Left ventricle myocardium inferior (tissue), 1 donor: Measurements from ENCODE around the gene NENF. TPM values are rescaled to one million over a fixed set of nuclear protein-coding genes. Genes with fewer than 3 reads are reported as not detected.
"Not testable (repeated sequence)": the region's sequence is repeated elsewhere in the genome, so short reads cannot be mapped to it uniquely, and the experiment has no call there.

Experiments
- DNase-seq: peaks from one replicate; pipeline ENCODE4 v3.0.0-alpha.2; 2020
- H3K27ac ChIP-seq: fragments of 200-600 bp; replicated peaks from 2 replicates; pipeline ENCODE4 v1.8.0; 2021
- H3K27me3 ChIP-seq: fragments of 200-600 bp; 2 replicates; pipeline ENCODE4 v1.8.0; 2021; ENCODE audit warnings: low read depth
- H3K36me3 ChIP-seq: fragments of 200-600 bp; 2 replicates; pipeline ENCODE4 v1.8.0; 2021
- H3K4me1 ChIP-seq: fragments of 200-600 bp; 2 replicates; pipeline ENCODE4 v1.8.0; 2021
- H3K4me3 ChIP-seq: fragments of 200-600 bp; 2 replicates; pipeline ENCODE4 v1.8.0; 2021; ENCODE audit warnings: mild to moderate bottlenecking, moderate library complexity
- H3K9me3 ChIP-seq: fragments of 200-600 bp; replicated peaks from 2 replicates; pipeline ENCODE4 v1.8.0; 2021
- CTCF ChIP-seq: fragments of 200-600 bp; IDR thresholded peaks from 2 replicates; pipeline ENCODE4 v1.8.0; 2021; ENCODE audit warnings: antibody characterized with exemption, mild to moderate bottlenecking, borderline replicate concordance
- intact Hi-C: fragments of 100-400 bp; cut with micrococcal nuclease; formaldehyde crosslinking; loops from one replicate; pipeline ENCODE4 v1.11.0; 2022
- long read RNA-seq: library from polyadenylated mRNA; unstranded; transcript quantifications from one replicate; pipeline ENCODE4 v2.0.0, GENCODE V29; 2021
- total RNA-seq: library from RNA; stranded (reverse); fragmentation: NEBNext Ultra II Directional; extraction: Animal tissue kit (Norgen Biotek cat#: 25700); gene quantifications from one replicate; pipeline ENCODE4 v1.2.1, GENCODE V29; 2021
- donor health status: DM: no; HTN: yes; CAD: no; lungs with severe emphysema.

The NENF gene
- 108 TPM for total RNA-seq
- long read RNA-seq, transcript NENF-201 (4 exons, 949 nt) = major isoform, 172 of 189 reads
- long read RNA-seq, transcript NENF-204 (3 exons, 845 nt) = minor isoform, 9 of 189 reads
- long read RNA-seq, partial matches to known transcripts = 5 of 189 reads
- long read RNA-seq, other reads (novel, unspliced or antisense) = 1 of 189 reads

GRCh38 chr1:212432661-212433576 is at the start of gene NENF:
NENF (plus strand) TSS chr1:212432920; CDS start chr1:212432944, 24 bp downstream.
- no peaks in the 10 kb centered on the region for H3K36me3 ChIP-seq
- TF ChIP-seq CTCF = no peak
- peaks cover 36% of the 10 kb centered on the region for H3K4me1 ChIP-seq
- DNase-seq = peak; percentile 88
- peak within 1 kb of the TSS; percentile 92 for H3K27ac ChIP-seq
- H3K27me3 ChIP-seq = no peaks in the 10 kb centered on the region
- H3K9me3 ChIP-seq = no peaks in the 10 kb centered on the region
- intact Hi-C loops = no loop called here
- peak within 1 kb of the TSS; percentile 81 for H3K4me3 ChIP-seq

DNA sequence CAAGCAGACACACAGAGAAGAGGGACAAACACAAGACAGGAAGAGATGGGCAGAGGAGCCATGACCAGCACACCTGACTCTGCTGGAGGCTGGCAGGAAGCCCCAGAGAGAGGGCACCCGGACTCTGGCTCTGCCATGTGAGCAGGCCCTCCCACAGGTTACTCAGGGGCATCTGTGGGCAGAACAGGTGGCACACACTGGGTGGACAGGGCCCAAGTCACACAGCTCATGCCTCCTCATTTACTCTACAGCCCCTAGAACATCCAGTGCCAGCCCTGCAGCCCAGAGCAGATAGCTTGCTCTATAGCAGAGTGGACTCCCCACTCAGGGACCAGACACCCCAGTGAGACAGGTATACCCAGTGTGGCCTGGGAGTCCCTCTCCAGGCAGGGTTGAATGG is 46.7 kb upstream of the NENF start:
- DNase-seq = no peak
- no peak overlapping the region for H3K27ac ChIP-seq

DNA sequence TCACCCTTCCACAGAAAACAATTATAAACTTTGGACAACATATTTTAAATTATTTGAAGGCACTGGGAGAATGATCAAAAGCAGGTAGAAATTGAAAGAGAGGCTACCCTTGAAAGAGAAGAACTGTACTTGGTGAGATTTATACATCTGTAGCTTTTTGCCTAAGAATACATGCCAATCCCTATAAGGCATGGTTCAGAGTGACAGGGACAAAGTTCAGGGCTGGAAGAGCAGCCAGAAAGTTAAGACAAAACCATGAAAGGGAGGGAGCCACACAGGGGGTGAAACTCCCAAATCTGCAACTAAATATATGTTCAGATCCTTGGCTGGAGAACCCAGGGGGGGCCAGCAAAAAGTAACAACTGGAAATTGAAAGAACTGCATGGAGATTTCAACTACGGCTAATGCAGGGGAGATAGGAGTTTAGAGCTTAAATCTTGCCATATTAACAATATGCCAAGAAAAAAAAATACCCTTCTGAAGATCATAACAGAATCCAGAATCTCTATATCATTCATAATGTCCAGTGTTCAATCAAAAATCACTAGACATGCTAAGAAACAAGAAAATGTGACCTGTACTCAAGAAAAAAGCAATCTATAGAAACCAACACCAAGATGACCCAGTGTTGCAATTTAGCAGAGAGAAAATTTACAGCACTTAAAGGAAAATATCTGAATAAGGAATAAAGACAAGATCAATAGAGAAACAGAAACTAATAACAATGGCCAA is 43.6 kb upstream of the NENF start:
- TF ChIP-seq CTCF = no peak
- peaks cover 19% of the 10 kb centered on the region for H3K9me3 ChIP-seq
- intact Hi-C loops = no loop called here

More for the DNA sequence above, 46.7 kb upstream of the NENF start:
- Histone ChIP-seq H3K9me3 (peaks cover 9% of the 10 kb centered on the region), H3K4me3 (no peak overlapping the region), H3K36me3 (peaks cover 47% of the 10 kb centered on the region), H3K27me3 (no peaks in the 10 kb centered on the region), H3K4me1 (no peaks in the 10 kb centered on the region)
- intact Hi-C loops = no loop called here
- TF ChIP-seq CTCF = no peak

GRCh38 chr1:212395678-212396437 is 36.9 kb upstream of the NENF start:
- H3K27ac ChIP-seq = not testable (repeated sequence)

More for the DNA sequence above, 43.6 kb upstream of the NENF start:
- H3K27me3 ChIP-seq = no peaks in the 10 kb centered on the region
- no peaks in the 10 kb centered on the region for H3K4me1 ChIP-seq
- no peak overlapping the region for H3K4me3 ChIP-seq
- DNase-seq = no peak
- H3K27ac ChIP-seq = no peak overlapping the region
- H3K36me3 ChIP-seq = peaks cover 40% of the 10 kb centered on the region

GRCh38 chr1:212396638-212397037 is 36.1 kb upstream of the NENF start:
- TF ChIP-seq CTCF = no peak
- Histone ChIP-seq H3K27ac (no peak overlapping the region), H3K9me3 (peaks cover 30% of the 10 kb centered on the region), H3K4me3 (no peak overlapping the region), H3K27me3 (no peaks in the 10 kb centered on the region), H3K36me3 (peaks cover 4% of the 10 kb centered on the region), H3K4me1 (peaks cover 7% of the 10 kb centered on the region)
- DNase-seq = no peak
- intact Hi-C loops = no loop called here

More at GRCh38 chr1:212395678-212396437, 36.9 kb upstream of the NENF start:
- H3K27me3 ChIP-seq, H3K4me3 ChIP-seq, DNase-seq, intact Hi-C loops, H3K4me1 ChIP-seq, H3K36me3 ChIP-seq: not testable (repeated sequence)
- H3K9me3 ChIP-seq = peaks cover 38% of the 10 kb centered on the region
